HepG2 (cell line): ENCODE results near the gene PELI1.
"Not testable (repeated sequence)": the region's sequence is repeated elsewhere in the genome, so short reads cannot be mapped to it uniquely, and the experiment has no call there.

Experiments used
- ARNTL ChIP-seq: sonication (generic); formaldehyde crosslinking; IDR thresholded peaks from 2 replicates; pipeline ENCODE4 v1.4.0; 2020; ENCODE audit warnings: mild to moderate bottlenecking, missing genetic modification reagents
- CCDC6 ChIP-seq: sonication (generic); formaldehyde crosslinking; IDR thresholded peaks from 2 replicates; pipeline ENCODE4 v1.8.1; 2022; ENCODE audit warnings: mild to moderate bottlenecking, missing genetic modification reagents, moderate library complexity
- MAZ ChIP-seq, 2 experiments: sonication (generic) in 1 of 2; formaldehyde crosslinking in 1 of 2; IDR thresholded peaks; 2 replicates each; pipeline versions ENCODE4 v1.5.0 to v1.6.1; 2012 to 2020; ENCODE audit warnings: low read depth in 2 of 2, mild to moderate bottlenecking in 2 of 2, borderline replicate concordance in 1 of 2, improper control_type of control experiment in 1 of 2, low read length in 1 of 2, missing genetic modification reagents in 1 of 2, moderate library complexity in 1 of 2
- MXI1 ChIP-seq: IDR thresholded peaks from 3 replicates; pipeline ENCODE4 v1.6.1; 2012; ENCODE audit warnings: low read depth, low read length, inconsistent platforms, borderline replicate concordance
- PHB2 ChIP-seq: fragments of 450-650 bp; IDR thresholded peaks from 2 replicates; pipeline ENCODE4 v1.6.1; 2018; ENCODE audit not compliant: partially characterized antibody
- RCOR2 ChIP-seq: IDR thresholded peaks from 2 replicates; pipeline ENCODE4 v1.6.1; 2016; ENCODE audit warnings: missing biosample characterization, missing genetic modification reagents
- TP53 ChIP-seq: sonication (generic); formaldehyde crosslinking; conservative IDR thresholded peaks from 2 replicates; pipeline ENCODE4 v1.4.0; 2020; ENCODE audit warnings: missing genetic modification reagents
- ZNF772 ChIP-seq: sonication (generic); formaldehyde crosslinking; IDR thresholded peaks from 2 replicates; pipeline ENCODE4 v1.5.0; 2020; ENCODE audit warnings: mild to moderate bottlenecking, missing genetic modification reagents
- TF ChIP-seq, protein P1 (sequence below): sonication (generic); formaldehyde crosslinking; IDR thresholded peaks from 2 replicates; pipeline ENCODE4 v1.4.0; 2020; ENCODE audit warnings: missing genetic modification reagents
- TF ChIP-seq, protein P2 (sequence below): sonication (generic); formaldehyde crosslinking; IDR thresholded peaks from 2 replicates; pipeline ENCODE4 v1.5.0; 2020; ENCODE audit warnings: mild to moderate bottlenecking, missing genetic modification reagents, moderate library complexity
- TF ChIP-seq, protein P3 (sequence below): sonication (generic); formaldehyde crosslinking; IDR thresholded peaks from one replicate; pipeline ENCODE4 v1.5.1; 2020; ENCODE audit warnings: mild to moderate bottlenecking, missing genetic modification reagents; ENCODE audit errors: not compliant biosample characterization

DNA sequence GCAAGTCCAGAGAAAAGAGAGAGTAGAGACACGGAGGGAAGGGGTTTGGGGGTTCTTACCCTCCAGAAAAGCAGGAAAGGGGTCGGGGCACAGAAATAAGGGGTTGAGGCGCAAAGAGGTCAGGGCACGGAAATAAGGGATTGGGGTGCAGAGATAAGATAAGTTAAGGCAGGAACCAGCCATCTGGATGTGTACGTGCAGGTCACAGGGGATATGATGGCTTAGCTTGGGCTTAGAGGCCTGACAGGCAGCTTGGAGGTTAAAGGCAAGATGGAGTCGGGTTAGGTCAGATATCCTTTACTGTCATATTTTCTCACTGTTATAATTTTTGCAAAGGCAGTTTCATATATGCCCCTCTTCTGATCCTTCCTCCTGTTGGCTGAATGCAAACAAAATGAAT, 64.5 kb downstream of the PELI1 start:
- not testable (repeated sequence) for TF ChIP-seq ARNTL (CRISPR knock-in tag); MAZ (IDR thresholded peaks at IDR 0.05; ENCODE audit: borderline replicate concordance, low read depth, low read length); MAZ (CRISPR knock-in tag; IDR thresholded peaks at IDR 0.05; ENCODE audit: low read depth); PHB2; CCDC6 (CRISPR knock-in tag); RCOR2 (CRISPR knock-in tag); ZNF772 (CRISPR knock-in tag); TP53 (CRISPR knock-in tag); MXI1
- TF ChIP-seq, protein P1, sequence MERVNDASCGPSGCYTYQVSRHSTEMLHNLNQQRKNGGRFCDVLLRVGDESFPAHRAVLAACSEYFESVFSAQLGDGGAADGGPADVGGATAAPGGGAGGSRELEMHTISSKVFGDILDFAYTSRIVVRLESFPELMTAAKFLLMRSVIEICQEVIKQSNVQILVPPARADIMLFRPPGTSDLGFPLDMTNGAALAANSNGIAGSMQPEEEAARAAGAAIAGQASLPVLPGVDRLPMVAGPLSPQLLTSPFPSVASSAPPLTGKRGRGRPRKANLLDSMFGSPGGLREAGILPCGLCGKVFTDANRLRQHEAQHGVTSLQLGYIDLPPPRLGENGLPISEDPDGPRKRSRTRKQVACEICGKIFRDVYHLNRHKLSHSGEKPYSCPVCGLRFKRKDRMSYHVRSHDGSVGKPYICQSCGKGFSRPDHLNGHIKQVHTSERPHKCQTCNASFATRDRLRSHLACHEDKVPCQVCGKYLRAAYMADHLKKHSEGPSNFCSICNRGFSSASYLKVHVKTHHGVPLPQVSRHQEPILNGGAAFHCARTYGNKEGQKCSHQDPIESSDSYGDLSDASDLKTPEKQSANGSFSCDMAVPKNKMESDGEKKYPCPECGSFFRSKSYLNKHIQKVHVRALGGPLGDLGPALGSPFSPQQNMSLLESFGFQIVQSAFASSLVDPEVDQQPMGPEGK (CRISPR knock-in tag) = not testable (repeated sequence)
- TF ChIP-seq, protein P2, sequence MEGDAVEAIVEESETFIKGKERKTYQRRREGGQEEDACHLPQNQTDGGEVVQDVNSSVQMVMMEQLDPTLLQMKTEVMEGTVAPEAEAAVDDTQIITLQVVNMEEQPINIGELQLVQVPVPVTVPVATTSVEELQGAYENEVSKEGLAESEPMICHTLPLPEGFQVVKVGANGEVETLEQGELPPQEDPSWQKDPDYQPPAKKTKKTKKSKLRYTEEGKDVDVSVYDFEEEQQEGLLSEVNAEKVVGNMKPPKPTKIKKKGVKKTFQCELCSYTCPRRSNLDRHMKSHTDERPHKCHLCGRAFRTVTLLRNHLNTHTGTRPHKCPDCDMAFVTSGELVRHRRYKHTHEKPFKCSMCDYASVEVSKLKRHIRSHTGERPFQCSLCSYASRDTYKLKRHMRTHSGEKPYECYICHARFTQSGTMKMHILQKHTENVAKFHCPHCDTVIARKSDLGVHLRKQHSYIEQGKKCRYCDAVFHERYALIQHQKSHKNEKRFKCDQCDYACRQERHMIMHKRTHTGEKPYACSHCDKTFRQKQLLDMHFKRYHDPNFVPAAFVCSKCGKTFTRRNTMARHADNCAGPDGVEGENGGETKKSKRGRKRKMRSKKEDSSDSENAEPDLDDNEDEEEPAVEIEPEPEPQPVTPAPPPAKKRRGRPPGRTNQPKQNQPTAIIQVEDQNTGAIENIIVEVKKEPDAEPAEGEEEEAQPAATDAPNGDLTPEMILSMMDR (CRISPR knock-in tag) = not testable (repeated sequence)
- TF ChIP-seq, protein P3, sequence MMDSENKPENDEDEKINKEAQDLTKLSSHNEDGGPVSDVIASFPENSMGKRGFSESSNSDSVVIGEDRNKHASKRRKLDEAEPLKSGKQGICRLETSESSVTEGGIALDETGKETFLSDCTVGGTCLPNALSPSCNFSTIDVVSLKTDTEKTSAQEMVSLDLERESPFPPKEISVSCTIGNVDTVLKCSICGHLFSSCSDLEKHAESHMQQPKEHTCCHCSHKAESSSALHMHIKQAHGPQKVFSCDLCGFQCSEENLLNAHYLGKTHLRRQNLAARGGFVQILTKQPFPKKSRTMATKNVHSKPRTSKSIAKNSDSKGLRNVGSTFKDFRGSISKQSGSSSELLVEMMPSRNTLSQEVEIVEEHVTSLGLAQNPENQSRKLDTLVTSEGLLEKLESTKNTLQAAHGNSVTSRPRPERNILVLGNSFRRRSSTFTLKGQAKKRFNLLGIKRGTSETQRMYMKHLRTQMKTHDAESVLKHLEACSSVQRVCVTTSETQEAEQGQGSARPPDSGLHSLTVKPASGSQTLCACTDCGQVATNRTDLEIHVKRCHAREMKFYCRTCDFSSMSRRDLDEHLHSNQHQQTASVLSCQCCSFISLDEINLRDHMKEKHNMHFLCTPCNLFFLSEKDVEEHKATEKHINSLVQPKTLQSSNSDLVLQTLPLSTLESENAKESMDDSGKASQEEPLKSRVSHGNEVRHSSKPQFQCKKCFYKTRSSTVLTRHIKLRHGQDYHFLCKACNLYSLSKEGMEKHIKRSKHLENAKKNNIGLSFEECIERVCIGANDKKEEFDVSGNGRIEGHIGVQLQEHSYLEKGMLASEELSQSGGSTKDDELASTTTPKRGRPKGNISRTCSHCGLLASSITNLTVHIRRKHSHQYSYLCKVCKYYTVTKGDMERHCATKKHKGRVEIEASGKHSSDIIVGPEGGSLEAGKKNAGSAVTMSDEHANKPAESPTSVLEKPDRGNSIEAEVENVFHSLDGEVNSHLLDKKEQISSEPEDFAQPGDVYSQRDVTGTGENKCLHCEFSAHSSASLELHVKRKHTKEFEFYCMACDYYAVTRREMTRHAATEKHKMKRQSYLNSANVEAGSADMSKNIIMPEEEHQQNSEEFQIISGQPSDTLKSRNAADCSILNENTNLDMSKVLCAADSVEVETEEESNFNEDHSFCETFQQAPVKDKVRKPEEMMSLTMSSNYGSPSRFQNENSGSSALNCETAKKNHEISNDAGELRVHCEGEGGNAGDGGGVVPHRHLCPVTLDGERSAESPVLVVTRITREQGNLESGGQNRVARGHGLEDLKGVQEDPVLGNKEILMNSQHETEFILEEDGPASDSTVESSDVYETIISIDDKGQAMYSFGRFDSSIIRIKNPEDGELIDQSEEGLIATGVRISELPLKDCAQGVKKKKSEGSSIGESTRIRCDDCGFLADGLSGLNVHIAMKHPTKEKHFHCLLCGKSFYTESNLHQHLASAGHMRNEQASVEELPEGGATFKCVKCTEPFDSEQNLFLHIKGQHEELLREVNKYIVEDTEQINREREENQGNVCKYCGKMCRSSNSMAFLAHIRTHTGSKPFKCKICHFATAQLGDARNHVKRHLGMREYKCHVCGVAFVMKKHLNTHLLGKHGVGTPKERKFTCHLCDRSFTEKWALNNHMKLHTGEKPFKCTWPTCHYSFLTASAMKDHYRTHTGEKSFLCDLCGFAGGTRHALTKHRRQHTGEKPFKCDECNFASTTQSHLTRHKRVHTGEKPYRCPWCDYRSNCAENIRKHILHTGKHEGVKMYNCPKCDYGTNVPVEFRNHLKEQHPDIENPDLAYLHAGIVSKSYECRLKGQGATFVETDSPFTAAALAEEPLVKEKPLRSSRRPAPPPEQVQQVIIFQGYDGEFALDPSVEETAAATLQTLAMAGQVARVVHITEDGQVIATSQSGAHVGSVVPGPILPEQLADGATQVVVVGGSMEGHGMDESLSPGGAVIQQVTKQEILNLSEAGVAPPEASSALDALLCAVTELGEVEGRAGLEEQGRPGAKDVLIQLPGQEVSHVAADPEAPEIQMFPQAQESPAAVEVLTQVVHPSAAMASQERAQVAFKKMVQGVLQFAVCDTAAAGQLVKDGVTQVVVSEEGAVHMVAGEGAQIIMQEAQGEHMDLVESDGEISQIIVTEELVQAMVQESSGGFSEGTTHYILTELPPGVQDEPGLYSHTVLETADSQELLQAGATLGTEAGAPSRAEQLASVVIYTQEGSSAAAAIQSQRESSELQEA = not testable (repeated sequence)
